Measurements from ENCODE around the gene TMPRSS13. TPM values are rescaled to one million over a fixed set of nuclear protein-coding genes. Genes with fewer than 3 reads are reported as not detected.

Gene TMPRSS13
- total RNA-seq, 1 donor from 2014 or later, result 1.5 TPM

DNA sequence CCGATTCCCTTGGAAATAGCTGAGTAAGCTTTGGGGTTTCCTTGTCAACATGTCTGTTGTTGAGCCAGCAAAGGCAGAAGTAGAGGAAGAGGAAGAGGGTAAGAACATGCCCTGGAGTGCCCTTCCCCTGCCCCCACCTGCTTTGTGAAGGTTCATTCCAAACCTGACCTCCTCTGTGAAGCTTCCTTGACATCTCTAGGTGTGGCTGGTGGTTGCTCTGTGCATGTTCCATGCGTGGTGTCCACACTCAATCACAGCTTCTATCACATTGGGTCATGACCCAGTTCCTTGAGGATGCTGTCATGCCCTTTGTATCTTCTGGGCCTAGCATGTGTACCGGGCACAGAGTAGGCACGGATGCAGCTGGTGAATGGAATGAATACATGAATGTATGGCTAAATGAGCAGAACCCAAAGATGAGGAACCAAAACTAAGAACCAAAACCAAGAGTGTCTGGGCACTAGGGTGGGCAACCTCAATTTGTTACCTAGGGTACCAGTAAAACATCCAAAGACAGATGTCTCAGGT lies 29.0 kb downstream of the TMPRSS13 start:
- Mint-ChIP-seq H3K4me3 (no peak overlapping the region), H3K27me3 (peaks cover 23% of the 10 kb centered on the region), H3K27ac (no peak overlapping the region), H3K36me3 (ENCODE audit: low read depth) (no peaks in the 10 kb centered on the region), H3K4me1 (peaks cover 7% of the 10 kb centered on the region), H3K9me3 (no peaks in the 10 kb centered on the region)
- intact Hi-C loops (cut with micrococcal nuclease), result no loop called here
- no peak for DNase-seq

DNA sequence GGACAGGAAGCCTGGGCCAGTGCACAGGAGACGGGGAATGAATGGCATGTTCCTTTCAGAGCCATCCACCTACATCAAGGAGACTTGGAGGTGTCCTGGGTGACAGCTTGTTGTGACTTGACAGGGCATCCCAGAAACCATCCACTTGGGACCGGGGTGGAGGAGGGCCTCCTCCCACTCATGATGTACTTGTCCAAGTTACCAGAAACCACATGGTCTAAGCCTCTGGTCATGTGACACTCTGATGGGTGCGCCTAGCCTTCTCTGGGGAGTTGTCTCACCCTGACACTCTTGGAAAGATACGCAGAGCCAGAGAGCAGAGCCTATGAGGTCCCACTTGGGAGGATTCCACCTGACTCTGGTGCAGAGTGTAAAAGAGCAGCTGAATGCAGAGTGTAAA lies 31.1 kb downstream of the TMPRSS13 start:
- intact Hi-C loops (cut with micrococcal nuclease), result loop anchor here (5.0 kb wide), 1 partner anchor 46 kb away; no protein-coding TSS in a partner anchor
- DNase-seq, result no peak
- H3K27ac Mint-ChIP-seq, result no peak overlapping the region
- no peaks in the 10 kb centered on the region for H3K36me3 Mint-ChIP-seq (ENCODE audit: low read depth)
- H3K4me1 Mint-ChIP-seq, result peaks cover 7% of the 10 kb centered on the region
- H3K4me3 Mint-ChIP-seq, result no peak overlapping the region
- H3K27me3 Mint-ChIP-seq, result peaks cover 39% of the 10 kb centered on the region
- peaks cover 5% of the 10 kb centered on the region for H3K9me3 Mint-ChIP-seq

DNA sequence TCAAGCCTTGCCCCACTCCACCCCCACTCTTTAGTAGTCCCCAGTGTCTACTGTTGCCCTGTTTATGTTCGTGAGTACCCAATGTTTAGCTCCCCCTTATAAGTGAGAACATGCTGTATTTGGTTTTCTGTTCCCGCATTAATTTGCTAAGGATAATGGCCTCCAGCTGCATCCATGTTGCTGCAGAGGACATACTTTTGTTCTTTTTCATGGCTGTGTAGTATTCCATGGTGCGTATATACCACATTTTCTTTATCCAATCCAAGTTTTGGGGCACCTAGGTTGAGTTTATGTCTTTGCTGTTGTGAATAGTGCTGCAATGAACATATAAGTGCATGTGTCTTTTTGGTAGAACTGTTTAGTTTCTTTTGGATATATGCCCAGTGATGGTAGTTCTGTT lies 36.6 kb downstream of the TMPRSS13 start:
- no peak overlapping the region for H3K27ac Mint-ChIP-seq
- no peaks in the 10 kb centered on the region for H3K4me1 Mint-ChIP-seq
- no peaks in the 10 kb centered on the region for H3K36me3 Mint-ChIP-seq (ENCODE audit: low read depth)
- no peak overlapping the region for H3K4me3 Mint-ChIP-seq
- H3K27me3 Mint-ChIP-seq, result peaks cover 55% of the 10 kb centered on the region
- DNase-seq, result no peak
- peaks cover 11% of the 10 kb centered on the region for H3K9me3 Mint-ChIP-seq
- intact Hi-C loops (cut with micrococcal nuclease), result no loop called here

DNA sequence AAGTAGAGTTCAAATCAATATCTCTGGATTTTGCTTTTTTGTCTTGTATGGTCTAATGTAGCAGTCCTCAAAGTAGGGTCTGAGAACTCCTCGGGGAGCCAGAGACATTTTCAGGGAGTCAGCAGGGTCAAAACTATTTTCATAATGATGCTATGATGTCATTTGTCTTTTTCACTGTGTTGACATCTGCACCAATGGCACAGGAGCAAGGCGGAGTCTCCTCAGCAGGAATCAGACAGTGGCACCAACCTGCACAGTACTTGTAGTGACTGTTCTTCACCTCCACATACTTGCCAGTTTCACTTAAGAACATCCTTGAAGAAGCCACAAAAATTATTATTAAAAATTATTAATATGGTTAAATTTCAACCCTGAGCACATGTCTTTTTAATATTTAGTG lies 37.8 kb downstream of the TMPRSS13 start:
- Mint-ChIP-seq H3K4me1 (no peaks in the 10 kb centered on the region), H3K27ac (no peak overlapping the region), H3K9me3 (peaks cover 11% of the 10 kb centered on the region), H3K27me3 (peaks cover 50% of the 10 kb centered on the region), H3K36me3 (ENCODE audit: low read depth) (no peaks in the 10 kb centered on the region), H3K4me3 (no peak overlapping the region)
- intact Hi-C loops (cut with micrococcal nuclease), result no loop called here
- DNase-seq, result no peak

DNA sequence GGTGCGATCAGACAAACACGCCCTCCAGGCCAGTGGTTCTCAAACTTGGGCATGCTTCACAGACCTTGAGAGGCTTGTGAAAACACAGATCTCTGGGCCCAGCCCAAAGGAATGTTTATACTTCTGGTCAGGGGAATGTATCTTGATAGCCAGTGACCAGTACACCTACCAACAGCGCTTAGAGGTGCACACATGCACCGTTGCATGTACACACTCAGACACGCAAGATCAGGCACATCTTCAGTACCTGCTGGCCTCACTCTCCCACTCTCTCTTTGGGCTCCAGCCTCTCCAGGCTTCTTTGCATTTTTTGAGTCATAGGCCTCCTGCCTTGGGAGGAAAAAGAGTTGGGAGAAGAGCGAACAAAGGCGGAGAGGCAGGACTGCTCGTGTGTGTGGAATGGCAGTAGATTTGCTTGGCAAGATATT lies 41.0 kb downstream of the TMPRSS13 start:
- Mint-ChIP-seq H3K36me3 (ENCODE audit: low read depth) (no peaks in the 10 kb centered on the region), H3K9me3 (peaks cover 6% of the 10 kb centered on the region), H3K4me1 (peaks cover 2% of the 10 kb centered on the region), H3K27ac (no peak overlapping the region), H3K27me3 (peaks cover 29% of the 10 kb centered on the region), H3K4me3 (no peak overlapping the region)
- intact Hi-C loops (cut with micrococcal nuclease), result no loop called here
- no peak for DNase-seq

DNA sequence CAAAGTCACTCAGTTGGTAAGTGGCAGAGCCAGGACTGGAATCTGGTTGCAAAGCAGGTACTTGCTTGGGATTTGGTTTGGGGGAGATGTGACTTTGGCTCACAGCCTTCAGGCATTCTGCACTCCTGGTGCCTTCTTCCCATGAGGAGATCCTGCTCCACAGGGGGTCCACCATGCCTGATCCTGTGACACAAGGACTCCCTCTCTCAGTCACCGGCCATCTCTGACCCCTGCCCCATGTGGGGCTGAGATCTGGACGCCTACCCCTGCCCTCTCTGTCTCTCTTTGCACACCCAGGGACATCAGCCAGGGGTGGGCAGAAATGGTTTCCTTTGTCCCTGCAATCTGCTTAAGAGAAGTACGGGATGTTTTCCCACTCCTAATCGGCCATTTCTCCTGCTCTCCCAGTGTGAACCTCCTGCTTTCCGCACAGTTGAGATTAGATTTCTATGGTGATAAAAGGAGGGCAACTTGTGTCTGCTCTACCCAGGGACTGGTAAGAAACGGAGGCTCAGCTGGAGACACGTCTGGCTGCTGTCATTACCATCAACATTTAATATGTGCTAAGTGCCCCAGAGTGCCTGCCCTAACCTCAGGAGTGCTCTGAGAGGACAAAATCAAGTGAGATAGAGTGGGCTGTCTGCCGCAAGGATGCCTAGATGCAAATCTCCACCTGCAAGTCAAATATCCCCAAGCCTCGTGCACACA lies 41.6 kb downstream of the TMPRSS13 start:
- no peaks in the 10 kb centered on the region for H3K36me3 Mint-ChIP-seq (ENCODE audit: low read depth)
- H3K4me1 Mint-ChIP-seq, result peaks cover 2% of the 10 kb centered on the region
- intact Hi-C loops (cut with micrococcal nuclease), result no loop called here
- H3K9me3 Mint-ChIP-seq, result peaks cover under 1% of the 10 kb centered on the region
- no peak overlapping the region for H3K4me3 Mint-ChIP-seq
- H3K27ac Mint-ChIP-seq, result no peak overlapping the region
- H3K27me3 Mint-ChIP-seq, result peaks cover 25% of the 10 kb centered on the region
- no peak for DNase-seq

DNA sequence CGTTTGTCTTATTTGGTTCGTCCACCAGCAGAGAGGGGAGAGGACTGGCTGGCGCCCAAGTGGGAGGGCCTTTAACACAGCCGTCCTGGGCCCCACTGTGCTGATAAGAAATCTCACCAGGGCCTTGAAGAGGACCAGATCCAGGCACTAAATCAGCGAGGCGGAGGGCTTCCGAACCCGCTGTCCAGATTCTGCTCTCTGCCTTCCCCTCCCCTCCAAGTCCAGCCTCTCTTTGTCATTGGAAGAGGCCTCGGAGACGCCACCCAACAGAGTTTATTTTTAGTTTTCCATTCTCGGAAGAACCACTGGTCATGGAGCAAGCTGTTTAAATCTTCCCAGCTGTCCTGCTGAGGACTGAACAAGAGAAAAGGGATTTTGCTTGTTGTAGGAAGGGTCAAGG lies 43.4 kb downstream of the TMPRSS13 start:
- H3K4me3 Mint-ChIP-seq, result no peak overlapping the region
- H3K27me3 Mint-ChIP-seq, result peaks cover 34% of the 10 kb centered on the region
- intact Hi-C loops (cut with micrococcal nuclease), result no loop called here
- no peak overlapping the region for H3K27ac Mint-ChIP-seq
- H3K4me1 Mint-ChIP-seq, result peaks cover 2% of the 10 kb centered on the region
- no peaks in the 10 kb centered on the region for H3K9me3 Mint-ChIP-seq
- no peaks in the 10 kb centered on the region for H3K36me3 Mint-ChIP-seq (ENCODE audit: low read depth)
- no peak for DNase-seq

DNA sequence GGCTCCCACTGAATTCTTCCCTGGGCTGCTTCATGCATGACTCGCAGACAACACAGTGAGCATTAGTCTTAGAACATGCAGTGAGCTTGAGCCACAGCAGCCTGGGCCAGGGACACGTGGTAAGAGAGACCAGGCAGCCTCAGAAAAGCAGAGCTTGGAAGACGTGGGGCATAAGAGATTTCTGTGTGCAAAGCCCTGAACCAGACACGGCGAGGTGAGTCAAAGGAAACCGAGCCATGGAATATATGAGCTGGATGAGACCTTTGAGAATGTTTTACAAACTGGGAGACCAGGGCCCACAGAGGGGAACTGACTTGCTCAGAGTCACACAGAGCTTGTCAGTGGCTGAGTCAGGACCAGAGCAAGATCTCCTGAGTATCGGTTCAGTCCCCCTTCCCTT lies 44.2 kb downstream of the TMPRSS13 start:
- Mint-ChIP-seq H3K36me3 (ENCODE audit: low read depth) (no peaks in the 10 kb centered on the region), H3K27me3 (peaks cover 40% of the 10 kb centered on the region), H3K9me3 (no peaks in the 10 kb centered on the region), H3K4me1 (peaks cover 2% of the 10 kb centered on the region), H3K27ac (no peak overlapping the region), H3K4me3 (no peak overlapping the region)
- intact Hi-C loops (cut with micrococcal nuclease), result no loop called here
- no peak for DNase-seq

DNA sequence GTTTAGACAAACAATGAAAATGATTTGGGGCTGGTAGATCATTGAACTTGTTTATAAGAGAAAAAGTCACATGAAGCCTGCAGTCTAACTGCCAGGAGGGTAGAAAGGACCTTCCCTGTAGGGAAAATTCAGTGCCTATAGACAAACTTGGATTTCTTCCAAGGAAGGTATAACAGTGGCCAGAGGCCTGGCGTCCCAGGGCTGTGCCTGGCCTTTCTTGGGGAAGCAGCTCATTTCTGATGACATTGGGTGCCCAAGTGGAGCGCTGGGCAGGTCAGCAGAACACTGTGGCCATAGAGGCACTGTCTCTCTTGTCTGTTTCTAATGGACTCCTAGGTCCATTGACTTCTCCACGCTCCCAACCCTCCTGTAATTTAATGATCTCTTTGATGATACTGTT lies 46.1 kb downstream of the TMPRSS13 start:
- Mint-ChIP-seq H3K27ac (no peak overlapping the region), H3K4me1 (peaks cover 2% of the 10 kb centered on the region), H3K4me3 (no peak overlapping the region), H3K36me3 (ENCODE audit: low read depth) (no peaks in the 10 kb centered on the region), H3K27me3 (peaks cover 44% of the 10 kb centered on the region), H3K9me3 (no peaks in the 10 kb centered on the region)
- intact Hi-C loops (cut with micrococcal nuclease), result no loop called here
- DNase-seq, result no peak

DNA sequence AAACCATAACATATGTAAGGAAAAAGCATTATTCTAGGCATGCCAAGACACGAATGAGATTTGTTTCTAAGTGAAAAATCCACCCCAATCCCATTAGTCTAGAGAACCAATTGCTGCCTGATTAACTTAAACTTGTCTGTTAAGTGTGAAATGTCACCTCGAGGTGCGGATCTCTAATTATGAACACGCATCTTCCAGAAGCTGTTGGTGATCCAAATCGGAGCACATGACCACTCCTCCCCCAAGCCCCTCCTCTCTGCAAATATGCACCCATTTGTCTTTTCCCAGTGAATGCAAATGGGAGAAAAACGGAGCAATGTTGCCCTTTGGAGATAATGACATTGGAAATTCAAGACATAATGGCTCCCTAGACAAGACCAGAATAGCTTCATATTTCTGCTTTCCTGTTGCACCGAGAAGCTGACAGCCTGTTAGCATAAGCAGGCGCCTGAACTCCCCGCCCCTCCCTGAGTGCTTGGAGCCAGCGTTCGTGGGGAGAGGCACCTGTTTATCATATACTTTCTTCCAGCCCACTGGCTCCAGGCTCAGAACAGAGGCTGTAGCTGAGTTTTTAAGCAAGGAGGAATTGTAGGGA lies 46.8 kb downstream of the TMPRSS13 start:
- intact Hi-C loops (cut with micrococcal nuclease), result no loop called here
- Mint-ChIP-seq H3K4me3 (no peak overlapping the region), H3K27ac (no peak overlapping the region), H3K27me3 (peaks cover 48% of the 10 kb centered on the region), H3K36me3 (ENCODE audit: low read depth) (no peaks in the 10 kb centered on the region), H3K9me3 (no peaks in the 10 kb centered on the region), H3K4me1 (peaks cover 2% of the 10 kb centered on the region)
- DNase-seq, result no peak

DNA sequence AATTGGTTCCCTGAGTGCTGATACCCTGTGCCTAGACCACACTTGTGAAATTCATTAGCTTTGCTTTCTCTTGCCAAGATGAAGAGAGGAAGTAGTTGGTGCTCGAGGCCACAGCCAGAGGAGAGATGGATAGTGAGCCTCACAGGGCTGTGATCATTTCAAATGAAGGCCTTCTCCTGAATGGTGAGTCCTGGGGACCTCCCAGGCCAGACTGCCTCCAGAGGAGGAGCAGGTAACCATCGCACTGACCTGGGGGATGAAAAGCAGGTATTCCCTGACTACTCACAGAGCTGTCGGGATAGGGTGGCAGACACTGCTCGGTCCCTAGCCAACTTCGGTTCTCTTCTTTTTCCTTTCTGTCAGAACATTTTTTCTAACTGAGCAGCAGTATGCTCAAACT lies 48.0 kb downstream of the TMPRSS13 start:
- Mint-ChIP-seq H3K4me3 (no peak overlapping the region), H3K4me1 (peaks cover 5% of the 10 kb centered on the region), H3K9me3 (no peaks in the 10 kb centered on the region), H3K36me3 (ENCODE audit: low read depth) (no peaks in the 10 kb centered on the region), H3K27ac (no peak overlapping the region), H3K27me3 (peaks cover 55% of the 10 kb centered on the region)
- intact Hi-C loops (cut with micrococcal nuclease), result no loop called here
- no peak for DNase-seq

DNA sequence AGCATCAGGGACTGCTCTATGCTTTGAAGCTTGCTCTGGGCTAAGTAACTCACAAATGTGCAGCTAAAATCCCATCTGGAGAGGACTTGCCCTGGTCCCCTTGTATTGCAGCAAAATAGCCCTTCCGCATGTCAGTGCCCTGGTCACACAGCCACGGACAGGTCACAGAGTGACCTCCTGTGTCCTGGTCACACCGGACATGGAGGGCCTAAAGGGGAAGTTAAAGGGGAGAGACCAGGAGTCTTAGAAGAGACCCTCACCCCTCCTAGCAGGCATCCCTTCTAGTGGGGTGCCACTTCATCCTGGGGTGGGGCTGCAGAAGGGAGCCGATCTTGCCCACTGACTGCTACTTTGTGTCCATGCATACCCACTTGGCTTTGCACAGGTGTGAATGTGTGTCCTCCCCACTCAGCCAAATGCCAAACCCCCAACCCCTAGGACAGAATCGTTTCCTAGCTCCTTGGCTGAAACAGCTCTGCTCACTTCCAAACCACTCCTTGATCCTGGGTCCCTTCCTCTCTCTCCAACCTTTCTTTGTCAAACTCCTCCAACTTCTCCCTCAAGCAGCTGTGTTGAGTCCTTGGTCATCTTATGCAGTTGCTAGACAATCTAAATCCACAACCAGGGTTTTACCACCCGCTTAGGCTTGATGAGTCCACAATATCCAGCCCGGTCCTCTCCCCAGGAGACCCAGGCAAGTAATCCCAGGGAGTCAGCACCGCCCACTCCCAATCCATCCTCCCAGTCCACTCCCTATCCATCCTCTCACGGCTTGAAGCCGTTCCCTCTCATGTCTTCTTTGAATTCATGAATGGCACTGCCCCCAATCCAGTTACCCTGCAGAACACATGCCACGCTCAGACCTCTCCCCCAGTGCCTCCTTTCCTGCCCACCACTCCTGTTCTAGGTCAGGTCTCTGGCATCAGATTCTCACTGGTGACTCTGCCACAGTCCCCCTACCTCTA lies 49.4 kb downstream of the TMPRSS13 start:
- H3K36me3 Mint-ChIP-seq (ENCODE audit: low read depth), result no peaks in the 10 kb centered on the region
- intact Hi-C loops (cut with micrococcal nuclease), result no loop called here
- H3K4me3 Mint-ChIP-seq, result no peak overlapping the region
- DNase-seq, result no peak
- H3K27me3 Mint-ChIP-seq, result peaks cover 69% of the 10 kb centered on the region
- H3K4me1 Mint-ChIP-seq, result peaks cover 14% of the 10 kb centered on the region
- no peaks in the 10 kb centered on the region for H3K9me3 Mint-ChIP-seq
- no peak overlapping the region for H3K27ac Mint-ChIP-seq

DNA sequence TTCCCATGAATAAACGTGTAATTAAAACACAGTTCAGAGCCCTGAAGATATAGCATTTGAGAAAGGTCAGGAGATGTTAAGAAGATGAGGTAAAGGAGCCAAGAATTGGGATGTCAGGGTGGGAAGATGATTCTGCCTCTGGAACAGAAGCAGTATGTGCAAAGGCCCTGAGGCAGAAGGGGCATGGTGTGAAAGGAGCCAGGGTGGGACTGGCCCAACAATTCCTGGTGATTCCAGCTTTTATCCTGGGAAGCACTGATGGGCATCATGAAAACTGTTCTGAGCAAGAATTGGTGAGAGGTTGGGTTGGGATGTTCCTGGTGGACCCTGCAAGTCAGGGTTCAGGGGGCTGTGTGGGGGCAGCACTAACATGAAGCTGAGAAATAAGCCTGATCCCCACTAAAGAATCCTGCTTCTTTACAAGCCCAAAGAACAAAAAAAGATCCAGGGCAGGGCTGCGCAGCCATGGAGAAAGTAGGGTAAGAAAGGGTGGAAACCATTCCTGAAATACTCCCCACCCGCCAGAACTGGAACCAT lies 50.2 kb downstream of the TMPRSS13 start:
- no peak overlapping the region for H3K4me3 Mint-ChIP-seq
- intact Hi-C loops (cut with micrococcal nuclease), result no loop called here
- peaks cover 15% of the 10 kb centered on the region for H3K4me1 Mint-ChIP-seq
- H3K9me3 Mint-ChIP-seq, result no peaks in the 10 kb centered on the region
- H3K36me3 Mint-ChIP-seq (ENCODE audit: low read depth), result no peaks in the 10 kb centered on the region
- peaks cover 74% of the 10 kb centered on the region for H3K27me3 Mint-ChIP-seq
- no peak overlapping the region for H3K27ac Mint-ChIP-seq
- DNase-seq, result no peak
